ENCODE data around the gene DNHD1. TPM values are rescaled to one million over a fixed set of nuclear protein-coding genes. Genes with fewer than 3 reads are reported as not detected.

The DNHD1 gene
- total RNA-seq, 1 donor: 8.2 TPM

DNA sequence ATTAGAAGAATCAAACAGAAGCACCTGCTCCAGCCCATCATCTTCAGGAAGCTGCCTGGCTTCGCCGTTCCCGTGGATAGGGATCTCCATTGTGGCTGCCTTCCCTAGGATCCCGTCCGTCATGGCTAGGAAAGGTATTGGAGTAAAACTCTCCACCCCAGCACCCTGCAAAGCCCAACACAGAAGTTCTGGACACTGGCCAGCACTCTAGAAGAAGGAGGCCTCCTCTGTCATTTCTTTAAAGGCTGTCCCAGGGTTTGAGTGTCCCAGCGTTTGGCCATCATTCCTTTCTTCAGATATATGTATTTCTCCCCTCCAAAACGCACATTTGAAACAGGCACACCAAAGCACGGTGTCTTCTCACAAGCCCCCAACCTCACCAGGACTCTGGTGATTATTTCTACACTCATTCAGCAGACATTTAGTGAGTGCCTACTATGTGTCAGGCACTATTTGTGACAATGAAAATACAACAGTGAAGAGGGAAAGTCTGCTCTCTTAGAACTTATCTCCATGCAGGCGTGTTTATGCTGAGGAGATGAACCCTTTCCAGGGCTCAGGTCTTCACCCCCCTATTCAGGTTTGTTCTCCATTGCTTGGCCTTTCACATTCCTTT is 16.7 kb upstream of the DNHD1 start:
- peak overlapping the region; percentile 99 for H3K4me3 ChIP-seq (ENCODE audit: low read depth, low read length)
- peak; percentile 29 for DNase-seq (ENCODE audit: low read depth)
- TF ChIP-seq, protein P1, sequence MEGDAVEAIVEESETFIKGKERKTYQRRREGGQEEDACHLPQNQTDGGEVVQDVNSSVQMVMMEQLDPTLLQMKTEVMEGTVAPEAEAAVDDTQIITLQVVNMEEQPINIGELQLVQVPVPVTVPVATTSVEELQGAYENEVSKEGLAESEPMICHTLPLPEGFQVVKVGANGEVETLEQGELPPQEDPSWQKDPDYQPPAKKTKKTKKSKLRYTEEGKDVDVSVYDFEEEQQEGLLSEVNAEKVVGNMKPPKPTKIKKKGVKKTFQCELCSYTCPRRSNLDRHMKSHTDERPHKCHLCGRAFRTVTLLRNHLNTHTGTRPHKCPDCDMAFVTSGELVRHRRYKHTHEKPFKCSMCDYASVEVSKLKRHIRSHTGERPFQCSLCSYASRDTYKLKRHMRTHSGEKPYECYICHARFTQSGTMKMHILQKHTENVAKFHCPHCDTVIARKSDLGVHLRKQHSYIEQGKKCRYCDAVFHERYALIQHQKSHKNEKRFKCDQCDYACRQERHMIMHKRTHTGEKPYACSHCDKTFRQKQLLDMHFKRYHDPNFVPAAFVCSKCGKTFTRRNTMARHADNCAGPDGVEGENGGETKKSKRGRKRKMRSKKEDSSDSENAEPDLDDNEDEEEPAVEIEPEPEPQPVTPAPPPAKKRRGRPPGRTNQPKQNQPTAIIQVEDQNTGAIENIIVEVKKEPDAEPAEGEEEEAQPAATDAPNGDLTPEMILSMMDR (IDR thresholded peaks at IDR 0.05; ENCODE audit: insufficient read depth, low read length): no peak

DNA sequence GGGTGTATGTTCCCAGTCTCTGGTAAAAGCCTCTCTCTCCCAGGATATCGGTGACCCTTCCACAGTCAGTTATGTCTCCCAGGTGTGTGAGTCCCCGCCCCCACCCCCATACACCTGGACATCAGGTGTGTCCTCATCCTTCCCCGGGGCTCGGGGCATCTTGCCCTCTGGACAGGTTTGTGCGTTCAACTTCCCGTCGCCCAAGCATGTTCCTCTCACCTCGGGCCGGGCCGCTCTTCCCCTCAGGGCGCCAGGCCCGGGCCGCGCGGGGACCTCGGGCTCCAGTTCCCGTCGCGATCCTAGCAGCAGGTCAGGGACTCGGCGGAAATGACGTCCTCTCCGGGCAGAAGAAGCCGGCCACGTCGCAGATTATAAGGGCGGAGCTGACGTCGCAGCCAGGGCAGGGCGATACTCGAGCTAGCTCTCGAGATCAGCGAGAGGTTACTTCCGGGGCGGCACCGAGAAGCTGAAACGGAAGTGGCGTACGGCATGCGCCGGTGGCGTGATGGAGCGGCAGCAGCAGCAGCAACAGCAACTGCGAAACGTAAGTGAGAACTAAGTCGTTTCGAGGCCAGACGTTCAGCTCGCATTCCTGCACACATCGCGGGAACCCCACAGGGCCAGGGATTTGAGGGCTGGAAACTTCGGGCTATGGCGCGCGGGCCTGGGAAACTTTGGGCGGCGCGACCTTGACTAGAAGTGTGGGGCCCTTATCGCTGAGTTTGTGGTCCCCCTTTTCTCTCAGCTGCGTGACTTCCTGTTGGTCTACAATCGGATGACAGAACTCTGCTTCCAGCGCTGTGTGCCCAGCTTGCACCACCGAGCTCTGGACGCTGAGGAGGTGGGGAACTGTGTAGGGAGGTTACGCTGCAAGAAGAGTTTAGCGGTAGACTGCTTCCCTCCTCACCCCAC is 15.8 kb upstream of the DNHD1 start, which contains the start of the genes ARFIP2 and TIMM10B:
ARFIP2 (minus strand) TSS at position 320 of the 912 bp plus-strand sequence. CDS start 910 bp downstream, outside the sequence.
TIMM10B (plus strand) TSS at position 490 of the 912 bp plus-strand sequence; CDS start at position 506, 16 bp downstream.
- H3K4me3 ChIP-seq (ENCODE audit: low read depth, low read length): peak within 1 kb of the TSS; percentile 99
- TF ChIP-seq, protein P1 (IDR thresholded peaks at IDR 0.05; ENCODE audit: insufficient read depth, low read length): no peak
- DNase-seq (ENCODE audit: low read depth): peak; percentile 97

DNA sequence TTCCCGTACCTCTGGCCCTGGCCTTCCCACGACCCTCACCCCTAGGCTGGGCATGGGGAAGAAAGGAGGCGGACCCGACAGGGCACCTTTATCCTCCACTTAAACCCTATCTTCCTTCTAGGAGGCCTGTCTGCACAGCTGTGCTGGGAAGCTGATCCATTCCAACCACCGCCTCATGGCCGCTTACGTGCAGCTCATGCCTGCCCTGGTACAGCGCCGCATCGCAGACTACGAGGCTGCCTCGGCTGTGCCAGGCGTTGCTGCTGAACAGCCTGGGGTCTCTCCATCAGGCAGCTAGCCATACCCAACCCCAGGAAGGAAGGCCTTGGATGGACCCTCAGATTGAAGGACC is 15.2 kb upstream of the DNHD1 start:
- H3K4me3 ChIP-seq (ENCODE audit: low read depth, low read length): peak overlapping the region; percentile 99
- DNase-seq (ENCODE audit: low read depth): no peak
- TF ChIP-seq, protein P1 (IDR thresholded peaks at IDR 0.05; ENCODE audit: insufficient read depth, low read length): no peak

DNA sequence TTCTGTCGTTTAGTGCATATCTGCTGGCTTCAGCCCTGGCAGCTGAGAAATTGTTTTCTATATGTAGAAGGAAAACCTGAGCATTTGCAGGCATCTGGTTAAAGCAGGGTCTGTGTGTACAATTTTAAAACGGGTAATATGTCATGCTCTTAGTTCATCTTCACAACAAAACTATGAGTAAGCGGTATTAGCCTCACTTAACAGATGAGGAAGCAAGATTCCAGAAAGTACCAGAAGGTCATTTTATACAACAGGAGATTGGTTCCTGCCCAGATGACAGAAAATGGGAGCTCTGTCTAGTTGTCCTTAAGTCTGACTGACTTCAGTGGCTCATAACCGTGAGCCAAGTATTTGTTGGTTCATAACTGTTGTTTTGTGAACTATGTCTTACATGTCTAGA is 14.6 kb upstream of the DNHD1 start:
- DNase-seq (ENCODE audit: low read depth): no peak
- TF ChIP-seq, protein P1 (IDR thresholded peaks at IDR 0.05; ENCODE audit: insufficient read depth, low read length): no peak
- H3K4me3 ChIP-seq (ENCODE audit: low read depth, low read length): peak overlapping the region; percentile 99

DNA sequence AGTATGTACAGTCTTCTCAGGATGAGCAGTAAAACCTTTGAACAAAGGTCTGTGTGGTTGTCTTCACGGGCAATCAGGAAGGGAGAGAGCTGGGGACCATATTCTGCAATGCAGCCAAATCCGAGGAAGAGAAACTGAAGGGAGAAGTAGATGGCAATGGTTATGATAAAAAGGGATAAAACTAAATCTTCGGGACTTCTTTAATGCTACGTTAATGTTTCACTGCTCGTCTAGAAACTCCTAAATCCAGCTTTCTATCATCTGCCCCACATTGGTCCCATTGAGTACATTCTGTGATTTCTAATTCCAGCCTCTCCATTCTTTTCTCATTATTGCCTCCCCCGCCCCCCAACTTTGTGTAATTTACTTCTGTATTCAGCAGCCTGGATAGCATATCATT is 14.1 kb upstream of the DNHD1 start:
- TF ChIP-seq, protein P1 (IDR thresholded peaks at IDR 0.05; ENCODE audit: insufficient read depth, low read length): no peak
- no peak for DNase-seq (ENCODE audit: low read depth)
- H3K4me3 ChIP-seq (ENCODE audit: low read depth, low read length): no peak overlapping the region

DNA sequence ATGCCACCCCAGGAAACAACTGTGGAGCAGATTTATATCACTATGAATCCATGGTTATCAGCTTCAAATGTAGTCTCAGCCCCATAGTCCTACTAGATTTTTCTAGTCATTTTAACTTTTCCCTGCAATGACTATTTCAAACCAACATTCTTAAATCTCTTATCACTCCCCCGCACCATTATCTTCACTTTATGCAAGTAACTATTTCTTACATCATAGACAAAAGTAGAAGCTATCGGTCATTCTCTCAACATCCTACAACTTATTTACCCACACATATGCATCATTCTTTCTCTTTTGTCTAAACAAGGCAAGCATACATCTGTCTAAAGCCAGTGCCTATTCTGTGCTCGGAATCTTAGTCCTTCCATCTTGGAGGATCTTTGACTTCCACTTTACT is 11.4 kb upstream of the DNHD1 start:
- TF ChIP-seq, protein P1 (IDR thresholded peaks at IDR 0.05; ENCODE audit: insufficient read depth, low read length): no peak
- no peak for DNase-seq (ENCODE audit: low read depth)
- H3K4me3 ChIP-seq (ENCODE audit: low read depth, low read length): no peak overlapping the region

Data from fibroblast of the aortic adventitia (primary cell).